ENCODE measurements around the gene IMPG1. TPM values are rescaled to one million over a fixed set of nuclear protein-coding genes. Genes with fewer than 3 reads are reported as not detected.

The IMPG1 gene
- total RNA-seq, 1 donor from 2014 or later: not detected

GRCh38 chr6:75975904-75976303 lies 96.6 kb downstream of the IMPG1 start:
- Histone ChIP-seq H3K4me2 (no peak overlapping the region), H3K27me3 (no peaks in the 10 kb centered on the region), H3K27ac (no peak overlapping the region), H2AFZ (replicated peaks) (no peak overlapping the region), H3K79me2 (ENCODE audit: low read depth) (no peaks in the 10 kb centered on the region), H3K36me3 (no peaks in the 10 kb centered on the region), H4K20me1 (ENCODE audit: low read depth) (no peaks in the 10 kb centered on the region), H3K9ac (no peak overlapping the region), H3F3A (ENCODE audit: low read depth) (no peaks in the 10 kb centered on the region), H3K9me3 (ENCODE audit: low read depth) (no peaks in the 10 kb centered on the region), H3K4me3 (no peak overlapping the region), H3K4me1 (no peaks in the 10 kb centered on the region)
- Mint-ChIP-seq H3K27ac (no peak overlapping the region), H3K4me3 (no peak overlapping the region), H3K9me3 (no peaks in the 10 kb centered on the region), H3K36me3 (no peaks in the 10 kb centered on the region), H3K4me1 (no peaks in the 10 kb centered on the region), H3K27me3 (ENCODE audit: insufficient read depth, low read depth) (peaks cover 2% of the 10 kb centered on the region)
- TF ChIP-seq EZH2phosphoT487 (IDR thresholded peaks at IDR 0.05) (no peak), EZH2 (IDR thresholded peaks at IDR 0.05) (no peak), CTCF (IDR thresholded peaks at IDR 0.05) (no peak)
- no peak for DNase-seq (ENCODE audit: low spot score)

GRCh38 chr6:75970093-75970492 lies 102.4 kb downstream of the IMPG1 start:
- H3K4me1 Mint-ChIP-seq: no peaks in the 10 kb centered on the region

GRCh38 chr6:75968143-75968542 lies 104.3 kb downstream of the IMPG1 start:
- Histone ChIP-seq H3K4me2 (no peak overlapping the region), H3K4me1 (peaks cover 10% of the 10 kb centered on the region), H3K27ac (no peak overlapping the region), H3K27me3 (no peaks in the 10 kb centered on the region), H3K36me3 (no peaks in the 10 kb centered on the region), H3K4me3 (no peak overlapping the region), H2AFZ (replicated peaks) (no peak overlapping the region), H4K20me1 (ENCODE audit: low read depth) (no peaks in the 10 kb centered on the region), H3K79me2 (ENCODE audit: low read depth) (no peaks in the 10 kb centered on the region), H3K9ac (no peak overlapping the region), H3K9me3 (ENCODE audit: low read depth) (no peaks in the 10 kb centered on the region), H3F3A (ENCODE audit: low read depth) (peaks cover 12% of the 10 kb centered on the region)
- Mint-ChIP-seq H3K9me3 (no peaks in the 10 kb centered on the region), H3K4me3 (no peak overlapping the region), H3K27me3 (ENCODE audit: insufficient read depth, low read depth) (no peaks in the 10 kb centered on the region), H3K36me3 (no peaks in the 10 kb centered on the region), H3K27ac (no peak overlapping the region), H3K4me1 (no peaks in the 10 kb centered on the region)
- no peak for DNase-seq (ENCODE audit: low spot score)
- TF ChIP-seq EZH2 (IDR thresholded peaks at IDR 0.05): no peak
- no peak for TF ChIP-seq CTCF (IDR thresholded peaks at IDR 0.05)
- TF ChIP-seq EZH2phosphoT487 (IDR thresholded peaks at IDR 0.05): no peak

More at GRCh38 chr6:75970093-75970492, 102.4 kb downstream of the IMPG1 start:
- no peak overlapping the region for H3K9ac ChIP-seq
- no peak overlapping the region for H3K4me3 ChIP-seq
- no peaks in the 10 kb centered on the region for H3K4me1 ChIP-seq
- no peak for TF ChIP-seq CTCF (IDR thresholded peaks at IDR 0.05)
- TF ChIP-seq EZH2phosphoT487 (IDR thresholded peaks at IDR 0.05): no peak
- TF ChIP-seq EZH2 (IDR thresholded peaks at IDR 0.05): no peak
- H3K79me2 ChIP-seq (ENCODE audit: low read depth): no peaks in the 10 kb centered on the region
- no peak overlapping the region for H3K27ac ChIP-seq
- H3K36me3 Mint-ChIP-seq: no peaks in the 10 kb centered on the region
- no peaks in the 10 kb centered on the region for H4K20me1 ChIP-seq (ENCODE audit: low read depth)
- no peaks in the 10 kb centered on the region for H3K27me3 Mint-ChIP-seq (ENCODE audit: insufficient read depth, low read depth)
- no peaks in the 10 kb centered on the region for H3K9me3 ChIP-seq (ENCODE audit: low read depth)
- H3K4me3 Mint-ChIP-seq: no peak overlapping the region
- no peak overlapping the region for H3K27ac Mint-ChIP-seq
- no peak for DNase-seq (ENCODE audit: low spot score)
- no peak overlapping the region for H2AFZ ChIP-seq (replicated peaks)
- H3K4me2 ChIP-seq: no peak overlapping the region
- H3K9me3 Mint-ChIP-seq: no peaks in the 10 kb centered on the region
- no peaks in the 10 kb centered on the region for H3K36me3 ChIP-seq
- H3F3A ChIP-seq (ENCODE audit: low read depth): no peaks in the 10 kb centered on the region
- no peaks in the 10 kb centered on the region for H3K27me3 ChIP-seq
